GM10847 (cell line): ENCODE measurements around the gene ORMDL3.

Experiments
- POLR2A ChIP-seq: IDR thresholded peaks from 2 replicates; pipeline ENCODE4 v1.6.1; 2011; ENCODE audit not compliant: insufficient read length; ENCODE audit errors: extremely low read depth

Gene ORMDL3

GRCh38 chr17:39954876-39955275 is 27.5 kb upstream of the ORMDL3 start:
- no peak for TF ChIP-seq POLR2A

- TF ChIP-seq POLR2A, result no peak
Measured at GRCh38 chr17:39953471-39953888, 26.1 kb upstream of the ORMDL3 start.

GRCh38 chr17:39952680-39953470 is 25.5 kb upstream of the ORMDL3 start:
- peak; percentile 35 for TF ChIP-seq POLR2A

- TF ChIP-seq POLR2A, result no peak
Measured at GRCh38 chr17:39951924-39952679, 24.7 kb upstream of the ORMDL3 start.

GRCh38 chr17:39950871-39951348 is 23.5 kb upstream of the ORMDL3 start:
- no peak for TF ChIP-seq POLR2A

GRCh38 chr17:39949028-39949427 is 21.6 kb upstream of the ORMDL3 start:
- TF ChIP-seq POLR2A, result no peak

- TF ChIP-seq POLR2A, result no peak
Measured at GRCh38 chr17:39946551-39947330, 19.3 kb upstream of the ORMDL3 start.

- no peak for TF ChIP-seq POLR2A
Measured at GRCh38 chr17:39944393-39944711, 17.0 kb upstream of the ORMDL3 start.

GRCh38 chr17:39943702-39944392 is 16.4 kb upstream of the ORMDL3 start:
- TF ChIP-seq POLR2A, result no peak

GRCh38 chr17:39939588-39940419 is 12.4 kb upstream of the ORMDL3 start:
- no peak for TF ChIP-seq POLR2A

- no peak for TF ChIP-seq POLR2A
Measured at GRCh38 chr17:39939106-39939505, 11.7 kb upstream of the ORMDL3 start.

GRCh38 chr17:39938140-39938869 is 10.9 kb upstream of the ORMDL3 start:
- no peak for TF ChIP-seq POLR2A

- no peak for TF ChIP-seq POLR2A
Measured at GRCh38 chr17:39937447-39937846, 10.0 kb upstream of the ORMDL3 start.
